Middle frontal gyrus (tissue), 1 donor: Measurements from ENCODE around the gene SGK1.
"Not testable (repeated sequence)": the region's sequence is repeated elsewhere in the genome, so short reads cannot be mapped to it uniquely, and the experiment has no call there.

Experiments
- DNase-seq: peaks from one replicate; pipeline ENCODE4 v3.0.0-alpha.2; 2015; ENCODE audit warnings: low spot score; ENCODE audit errors: extremely low spot score

SGK1 gene

GRCh38 chr6:134254118-134254517 is 63.8 kb downstream of the SGK1 start:
- DNase-seq, result no peak

- DNase-seq, result no peak
These were observed 64.2 kb downstream of the SGK1 start for GRCh38 chr6:134253681-134254080.

- no peak for DNase-seq
These were observed 66.6 kb downstream of the SGK1 start for GRCh38 chr6:134251320-134251719.

GRCh38 chr6:134250776-134251175 is 67.1 kb downstream of the SGK1 start:
- DNase-seq, result no peak

GRCh38 chr6:134249759-134250602 is 67.9 kb downstream of the SGK1 start:
- no peak for DNase-seq

- no peak for DNase-seq
These were observed 68.6 kb downstream of the SGK1 start for GRCh38 chr6:134249239-134249758.

GRCh38 chr6:134247844-134248580 is 69.9 kb downstream of the SGK1 start:
- no peak for DNase-seq

GRCh38 chr6:134247231-134247833 is 70.6 kb downstream of the SGK1 start:
- DNase-seq, result no peak

- no peak for DNase-seq
These were observed 72.2 kb downstream of the SGK1 start for GRCh38 chr6:134245706-134246105.

GRCh38 chr6:134245041-134245440 is 72.9 kb downstream of the SGK1 start:
- no peak for DNase-seq

GRCh38 chr6:134240665-134241431 is 77.1 kb downstream of the SGK1 start:
- DNase-seq, result no peak

- no peak for DNase-seq
These were observed 78.7 kb downstream of the SGK1 start for GRCh38 chr6:134238960-134239795.

- no peak for DNase-seq
These were observed 79.9 kb downstream of the SGK1 start for GRCh38 chr6:134238006-134238405.

GRCh38 chr6:134235937-134236751 is 81.8 kb downstream of the SGK1 start:
- no peak for DNase-seq

- DNase-seq, result not testable (repeated sequence)
These were observed 82.6 kb downstream of the SGK1 start for GRCh38 chr6:134235334-134235733.

GRCh38 chr6:134233180-134233955 is 84.5 kb downstream of the SGK1 start:
- no peak for DNase-seq

GRCh38 chr6:134230940-134231339 is 87.0 kb downstream of the SGK1 start:
- no peak for DNase-seq

- DNase-seq, result no peak
These were observed 87.7 kb downstream of the SGK1 start for GRCh38 chr6:134230087-134230700.
